WTC11 (cell line): ENCODE results near the gene MDGA2. TPM values are rescaled to one million over a fixed set of nuclear protein-coding genes. Genes with fewer than 3 reads are reported as not detected.

Experiments
- ATAC-seq: fragments of 200-7000 bp; cut with Tn5 transposase; 2 replicates; pipeline ENCODE4 v1.10.0; 2021; ENCODE audit warnings: mild to moderate bottlenecking, moderate library complexity
- CTCF ChIA-PET: fragments of 300-600 bp; sonication (Branson Sonifier 250); formaldehyde crosslinking; loops from one replicate; lab custom pipeline; 2021; ENCODE audit warnings: antibody characterized with exemption; lab: Charles Lee
- POLR2A ChIA-PET: fragments of 350-600 bp; sonication (Branson Sonifier 250); formaldehyde crosslinking; loops from one replicate; lab custom pipeline; 2021; ENCODE audit warnings: antibody characterized with exemption; lab: Charles Lee
- DNase-seq: peaks from one replicate; pipeline ENCODE4 v3.0.0; 2021; ENCODE audit warnings: low spot score
- H3K27ac Mint-ChIP-seq: 2 replicates; pipeline ENCODE4 v1.8.0; 2021; ENCODE audit warnings: mixed read lengths
- H3K27me3 Mint-ChIP-seq: 2 replicates; pipeline ENCODE4 v1.8.0; 2021; ENCODE audit warnings: low read depth, mild to moderate bottlenecking, moderate library complexity, mixed read lengths
- H3K36me3 Mint-ChIP-seq: 2 replicates; pipeline ENCODE4 v1.8.0; 2021; ENCODE audit warnings: mixed read lengths
- H3K4me1 Mint-ChIP-seq: 2 replicates; pipeline ENCODE4 v1.8.0; 2022; ENCODE audit warnings: mixed read lengths
- H3K4me3 Mint-ChIP-seq: 2 replicates; pipeline ENCODE4 v1.8.0; 2021; ENCODE audit warnings: mild to moderate bottlenecking, moderate library complexity, mixed read lengths
- H3K9me3 Mint-ChIP-seq: 2 replicates; pipeline ENCODE4 v1.8.0; 2021; ENCODE audit warnings: mixed read lengths
- ATF3 ChIP-seq: sonication (generic); formaldehyde crosslinking; conservative IDR thresholded peaks from 2 replicates; pipeline ENCODE4 v1.8.1; 2022; ENCODE audit warnings: mild to moderate bottlenecking, missing genetic modification reagents
- CREB1 ChIP-seq: sonication (generic); formaldehyde crosslinking; IDR thresholded peaks from 2 replicates; pipeline ENCODE4 v1.8.0; 2023; ENCODE audit warnings: mild to moderate bottlenecking, missing genetic modification reagents
- CREM ChIP-seq: sonication (generic); formaldehyde crosslinking; IDR thresholded peaks from 2 replicates; pipeline ENCODE4 v1.8.1; 2022; ENCODE audit warnings: mild to moderate bottlenecking, missing genetic modification reagents, moderate library complexity
- E2F1 ChIP-seq: sonication (generic); formaldehyde crosslinking; IDR thresholded peaks from 2 replicates; pipeline ENCODE4 v1.8.0; 2022; ENCODE audit warnings: mild to moderate bottlenecking, missing genetic modification reagents
- FOXP1 ChIP-seq: sonication (generic); formaldehyde crosslinking; IDR thresholded peaks from 2 replicates; pipeline ENCODE4 v1.8.0; 2022; ENCODE audit warnings: missing genetic modification reagents, mild to moderate bottlenecking, moderate library complexity, borderline replicate concordance
- GABPB1 ChIP-seq: sonication (generic); formaldehyde crosslinking; IDR thresholded peaks from 2 replicates; pipeline ENCODE4 v1.8.1; 2023; ENCODE audit warnings: mild to moderate bottlenecking, missing genetic modification reagents
- GRHL2 ChIP-seq: fragments of 250-450 bp; sonication (Bioruptor Pico); IDR thresholded peaks from 2 replicates; pipeline ENCODE4 v1.8.0; 2022; ENCODE audit warnings: mild to moderate bottlenecking, moderate library complexity; ENCODE audit not compliant: insufficient replicate concordance, severe bottlenecking
- HMGXB4 ChIP-seq: sonication (generic); formaldehyde crosslinking; IDR thresholded peaks from 2 replicates; pipeline ENCODE4 v1.8.1; 2023; ENCODE audit warnings: mild to moderate bottlenecking, moderate library complexity, missing genetic modification reagents
- JAZF1 ChIP-seq: fragments of 250-450 bp; sonication (Bioruptor Pico); IDR thresholded peaks from 2 replicates; pipeline ENCODE4 v1.9.0; 2021; ENCODE audit warnings: moderate library complexity, mild to moderate bottlenecking, inconsistent platforms
- JUN ChIP-seq: sonication (generic); formaldehyde crosslinking; IDR thresholded peaks from 2 replicates; pipeline ENCODE4 v1.8.0; 2023; ENCODE audit warnings: mild to moderate bottlenecking, missing genetic modification reagents
- NFYB ChIP-seq: sonication (generic); formaldehyde crosslinking; conservative IDR thresholded peaks from 2 replicates; pipeline ENCODE4 v1.8.0; 2022; ENCODE audit warnings: low read depth, missing genetic modification reagents
- SP1 ChIP-seq: sonication (generic); formaldehyde crosslinking; conservative IDR thresholded peaks from 2 replicates; pipeline ENCODE4 v1.8.1; 2022; ENCODE audit warnings: missing genetic modification reagents
- TEAD4 ChIP-seq: sonication (generic); formaldehyde crosslinking; IDR thresholded peaks from 2 replicates; pipeline ENCODE4 v1.8.0; 2022; ENCODE audit warnings: mild to moderate bottlenecking, missing genetic modification reagents
- ZNF121 ChIP-seq: sonication (generic); formaldehyde crosslinking; IDR thresholded peaks from 2 replicates; pipeline ENCODE4 v1.8.0; 2023; ENCODE audit warnings: missing genetic modification reagents
- ZNF396 ChIP-seq: fragments of 250-450 bp; sonication (Bioruptor Pico); IDR thresholded peaks from 2 replicates; pipeline ENCODE4 v1.8.0; 2021; ENCODE audit warnings: mild to moderate bottlenecking, moderate library complexity, borderline replicate concordance
- ZNF512 ChIP-seq: sonication (generic); formaldehyde crosslinking; IDR thresholded peaks from 2 replicates; pipeline ENCODE4 v1.8.1; 2022; ENCODE audit warnings: missing genetic modification reagents, borderline replicate concordance
- total RNA-seq: library from RNA; stranded (reverse); gene quantifications from 3 replicates; pipeline ENCODE4 v1.2.3, GENCODE V29; 2021
- TF ChIP-seq, protein P1 (sequence below): sonication (generic); formaldehyde crosslinking; IDR thresholded peaks from 2 replicates; pipeline ENCODE4 v1.8.1; 2023; ENCODE audit warnings: mild to moderate bottlenecking, missing genetic modification reagents
- TF ChIP-seq, protein P2 (sequence below): sonication (generic); formaldehyde crosslinking; IDR thresholded peaks from 2 replicates; pipeline ENCODE4 v1.8.1; 2022; ENCODE audit warnings: low read depth, mild to moderate bottlenecking, moderate library complexity, missing genetic modification reagents, borderline replicate concordance
- TF ChIP-seq, protein P3 (sequence below): sonication (generic); formaldehyde crosslinking; conservative IDR thresholded peaks from 2 replicates; pipeline ENCODE4 v1.8.1; 2023; ENCODE audit warnings: mild to moderate bottlenecking, low read depth, missing genetic modification reagents, moderate library complexity

MDGA2 gene
- total RNA-seq, 1 experiment from 2014 or later = 4.9 TPM

DNA sequence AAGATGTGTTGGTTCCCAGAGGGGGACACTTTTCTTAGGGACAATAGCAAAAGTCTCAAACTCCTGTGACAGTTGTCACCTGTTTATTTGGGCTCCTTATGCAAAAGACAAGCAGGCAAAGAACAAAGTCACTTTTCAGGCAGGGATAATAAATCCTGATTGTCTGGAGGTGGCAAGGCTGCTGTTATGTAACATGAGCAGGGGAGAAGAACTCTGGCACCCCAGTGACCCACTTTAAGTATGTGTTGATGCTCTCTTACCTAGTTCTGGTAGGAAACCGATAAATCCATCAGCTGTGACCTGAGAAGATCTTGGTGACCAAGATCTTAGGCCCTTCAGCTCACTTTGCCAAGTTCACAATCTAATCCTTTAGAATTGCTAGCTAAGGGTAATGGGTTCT is 17.4 kb downstream of the MDGA2 start (continued):
- TF ChIP-seq, protein P1, sequence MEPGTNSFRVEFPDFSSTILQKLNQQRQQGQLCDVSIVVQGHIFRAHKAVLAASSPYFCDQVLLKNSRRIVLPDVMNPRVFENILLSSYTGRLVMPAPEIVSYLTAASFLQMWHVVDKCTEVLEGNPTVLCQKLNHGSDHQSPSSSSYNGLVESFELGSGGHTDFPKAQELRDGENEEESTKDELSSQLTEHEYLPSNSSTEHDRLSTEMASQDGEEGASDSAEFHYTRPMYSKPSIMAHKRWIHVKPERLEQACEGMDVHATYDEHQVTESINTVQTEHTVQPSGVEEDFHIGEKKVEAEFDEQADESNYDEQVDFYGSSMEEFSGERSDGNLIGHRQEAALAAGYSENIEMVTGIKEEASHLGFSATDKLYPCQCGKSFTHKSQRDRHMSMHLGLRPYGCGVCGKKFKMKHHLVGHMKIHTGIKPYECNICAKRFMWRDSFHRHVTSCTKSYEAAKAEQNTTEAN (CRISPR knock-in tag) = no peak
- TF ChIP-seq ZNF512 (CRISPR knock-in tag) (no peak), GABPB1 (CRISPR knock-in tag) (no peak)

GRCh38 chr14:47657143-47657542 is 18.3 kb downstream of the MDGA2 start:
- Mint-ChIP-seq H3K36me3 (0 out of 2 replicates have a peak, but pooled peaks cover 3% of the 10 kb centered on the region), H3K9me3 (peaks cover 8% of the 10 kb centered on the region), H3K27me3 (no peaks in the 10 kb centered on the region; the same call in 1 of the 2 replicates), H3K4me3 (no peak overlapping the region), H3K4me1 (no peaks in the 10 kb centered on the region), H3K27ac (no peak overlapping the region)
- no peak for ATAC-seq
- ChIA-PET CTCF (no interaction called here), POLR2A (no interaction called here)
- no peak for DNase-seq
- TF ChIP-seq E2F1 (CRISPR knock-in tag) (no peak), ATF3 (CRISPR knock-in tag) (no peak), NFYB (CRISPR knock-in tag) (no peak), JUN (CRISPR knock-in tag) (no peak), ZNF121 (no peak)
- TF ChIP-seq, protein P2, sequence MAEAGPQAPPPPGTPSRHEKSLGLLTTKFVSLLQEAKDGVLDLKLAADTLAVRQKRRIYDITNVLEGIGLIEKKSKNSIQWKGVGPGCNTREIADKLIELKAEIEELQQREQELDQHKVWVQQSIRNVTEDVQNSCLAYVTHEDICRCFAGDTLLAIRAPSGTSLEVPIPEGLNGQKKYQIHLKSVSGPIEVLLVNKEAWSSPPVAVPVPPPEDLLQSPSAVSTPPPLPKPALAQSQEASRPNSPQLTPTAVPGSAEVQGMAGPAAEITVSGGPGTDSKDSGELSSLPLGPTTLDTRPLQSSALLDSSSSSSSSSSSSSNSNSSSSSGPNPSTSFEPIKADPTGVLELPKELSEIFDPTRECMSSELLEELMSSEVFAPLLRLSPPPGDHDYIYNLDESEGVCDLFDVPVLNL (CRISPR knock-in tag) = no peak
- TF ChIP-seq, protein P3, sequence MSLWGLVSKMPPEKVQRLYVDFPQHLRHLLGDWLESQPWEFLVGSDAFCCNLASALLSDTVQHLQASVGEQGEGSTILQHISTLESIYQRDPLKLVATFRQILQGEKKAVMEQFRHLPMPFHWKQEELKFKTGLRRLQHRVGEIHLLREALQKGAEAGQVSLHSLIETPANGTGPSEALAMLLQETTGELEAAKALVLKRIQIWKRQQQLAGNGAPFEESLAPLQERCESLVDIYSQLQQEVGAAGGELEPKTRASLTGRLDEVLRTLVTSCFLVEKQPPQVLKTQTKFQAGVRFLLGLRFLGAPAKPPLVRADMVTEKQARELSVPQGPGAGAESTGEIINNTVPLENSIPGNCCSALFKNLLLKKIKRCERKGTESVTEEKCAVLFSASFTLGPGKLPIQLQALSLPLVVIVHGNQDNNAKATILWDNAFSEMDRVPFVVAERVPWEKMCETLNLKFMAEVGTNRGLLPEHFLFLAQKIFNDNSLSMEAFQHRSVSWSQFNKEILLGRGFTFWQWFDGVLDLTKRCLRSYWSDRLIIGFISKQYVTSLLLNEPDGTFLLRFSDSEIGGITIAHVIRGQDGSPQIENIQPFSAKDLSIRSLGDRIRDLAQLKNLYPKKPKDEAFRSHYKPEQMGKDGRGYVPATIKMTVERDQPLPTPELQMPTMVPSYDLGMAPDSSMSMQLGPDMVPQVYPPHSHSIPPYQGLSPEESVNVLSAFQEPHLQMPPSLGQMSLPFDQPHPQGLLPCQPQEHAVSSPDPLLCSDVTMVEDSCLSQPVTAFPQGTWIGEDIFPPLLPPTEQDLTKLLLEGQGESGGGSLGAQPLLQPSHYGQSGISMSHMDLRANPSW (CRISPR knock-in tag) = no peak

DNA sequence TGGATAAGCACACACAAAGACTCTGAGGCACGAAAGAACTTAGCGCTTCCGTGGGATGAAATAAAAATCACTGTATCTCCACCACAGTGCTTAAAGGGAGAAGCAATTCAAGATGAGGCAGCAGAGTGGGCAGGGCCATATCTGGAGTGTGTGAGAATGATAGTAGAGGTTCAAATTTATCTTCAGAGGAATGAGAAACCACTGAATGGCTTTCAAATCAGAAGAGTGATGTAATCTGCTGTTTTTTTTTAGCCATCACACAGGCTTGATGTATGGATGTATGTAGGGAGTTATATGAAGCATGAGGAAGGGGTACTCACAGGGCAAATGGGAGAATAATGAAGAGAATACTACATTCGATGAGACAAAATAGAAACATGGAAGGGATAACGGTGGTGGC is 24.1 kb downstream of the MDGA2 start:
- DNase-seq (no peak), ATAC-seq (no peak)
- Mint-ChIP-seq H3K4me1 (no peaks in the 10 kb centered on the region), H3K27ac (no peak overlapping the region), H3K4me3 (no peak overlapping the region)
- TF ChIP-seq TEAD4 (CRISPR knock-in tag) = no peak
- no peak for TF ChIP-seq FOXP1
- TF ChIP-seq JAZF1 (CRISPR knock-in tag) = no peak
- TF ChIP-seq ZNF512 (CRISPR knock-in tag) = no peak
- TF ChIP-seq HMGXB4 (CRISPR knock-in tag) = no peak
- TF ChIP-seq ZNF396 (CRISPR knock-in tag) = no peak
- TF ChIP-seq CREM (CRISPR knock-in tag) = no peak
- no peak for TF ChIP-seq GRHL2 (CRISPR knock-in tag)
- no peak for TF ChIP-seq CREB1
- no peak for TF ChIP-seq SP1
- TF ChIP-seq GABPB1 (CRISPR knock-in tag) = no peak
- TF ChIP-seq, all 79 proteins: peak for 0
- Mint-ChIP-seq H3K9me3 (peaks cover 14% of the 10 kb centered on the region), H3K27me3 (no peaks in the 10 kb centered on the region), H3K36me3 (no peaks in the 10 kb centered on the region)
- CTCF ChIA-PET = no interaction called here
- POLR2A ChIA-PET = no interaction called here
